Measurements from ENCODE around the gene ZNG1B. TPM values are rescaled to one million over a fixed set of nuclear protein-coding genes. Genes with fewer than 3 reads are reported as not detected.
"Not testable (repeated sequence)": the region's sequence is repeated elsewhere in the genome, so short reads cannot be mapped to it uniquely, and the experiment has no call there.

Gene ZNG1B
- total and polyA plus RNA-seq, 4 experiments from 2014 or later: 32.7 to 44.0 (median 43.2) TPM

- H3K27ac ChIP-seq (ENCODE audit: low read depth, low read length); H3K27me3 Mint-ChIP-seq; H3K9me3 Mint-ChIP-seq; CTCF ChIA-PET (ENCODE audit: partially characterized antibody); H3K4me1 Mint-ChIP-seq; H3K36me3 ChIP-seq (ENCODE audit: insufficient read depth, low read length); H3K27me3 ChIP-seq (ENCODE audit: insufficient read depth, low read length); POLR2A ChIA-PET (ENCODE audit: partially characterized antibody); intact Hi-C loops (cut with micrococcal nuclease); H3K27ac Mint-ChIP-seq; H3K9me3 ChIP-seq (ENCODE audit: control insufficient read depth in 1 of 2, low read length in 2 of 2); H3K4me1 ChIP-seq (ENCODE audit: insufficient read depth, low read length); H3K36me3 Mint-ChIP-seq: not testable (repeated sequence)
- peak; percentile 18 to 41 (median 26) for DNase-seq
- peak overlapping the region in 1 of 2 donors; percentile 31 for H3K4me3 ChIP-seq (ENCODE audit: low read length in 2 of 2)
- H3K4me3 Mint-ChIP-seq: peak overlapping the region; percentile 61 to 85 (median 72)
Observed at GRCh38 chr2:113541204-113541975, 103.9 kb downstream of the ZNG1B start.

- H3K9me3 Mint-ChIP-seq; H3K27me3 Mint-ChIP-seq; H3K36me3 Mint-ChIP-seq; intact Hi-C loops (cut with micrococcal nuclease); H3K27ac Mint-ChIP-seq; H3K4me3 ChIP-seq (ENCODE audit: low read length in 2 of 2); H3K27ac ChIP-seq (ENCODE audit: low read depth, low read length); H3K27me3 ChIP-seq (ENCODE audit: insufficient read depth, low read length); CTCF ChIA-PET (ENCODE audit: partially characterized antibody); H3K4me1 Mint-ChIP-seq; H3K4me1 ChIP-seq (ENCODE audit: insufficient read depth, low read length); H3K9me3 ChIP-seq (ENCODE audit: control insufficient read depth in 1 of 2, low read length in 2 of 2); H3K36me3 ChIP-seq (ENCODE audit: insufficient read depth, low read length); POLR2A ChIA-PET (ENCODE audit: partially characterized antibody): not testable (repeated sequence)
- peak overlapping the region in 7 of 8 donors; percentile 51 to 88 (median 80) for H3K4me3 Mint-ChIP-seq
- peak in 2 of 5 donors; percentile 0 to 7 for DNase-seq
Observed at GRCh38 chr2:113541976-113542485, 104.5 kb downstream of the ZNG1B start.

- H3K9me3 Mint-ChIP-seq; H3K4me1 ChIP-seq (ENCODE audit: insufficient read depth, low read length); H3K36me3 Mint-ChIP-seq; H3K27ac ChIP-seq (ENCODE audit: low read depth, low read length); H3K4me1 Mint-ChIP-seq; H3K36me3 ChIP-seq (ENCODE audit: insufficient read depth, low read length); H3K27me3 ChIP-seq (ENCODE audit: insufficient read depth, low read length); intact Hi-C loops (cut with micrococcal nuclease); H3K27me3 Mint-ChIP-seq; POLR2A ChIA-PET (ENCODE audit: partially characterized antibody); CTCF ChIA-PET (ENCODE audit: partially characterized antibody); H3K4me3 ChIP-seq (ENCODE audit: low read length in 2 of 2); H3K9me3 ChIP-seq (ENCODE audit: control insufficient read depth in 1 of 2, low read length in 2 of 2); DNase-seq: not testable (repeated sequence)
- H3K27ac Mint-ChIP-seq: peak overlapping the region in 1 of 7 donors; percentile 59
- peak overlapping the region; percentile 51 to 88 (median 80) for H3K4me3 Mint-ChIP-seq
Observed at GRCh38 chr2:113542529-113542928, 105.0 kb downstream of the ZNG1B start.

Other genes starting within 250 kb of the ZNG1B start
- 1 to 10 TPM; 1.7 to 2.3 TPM for gene PAX8, start 158.8 kb upstream of the ZNG1B start, total RNA-seq
- gene PAX8, start 158.8 kb upstream of the ZNG1B start, polyA plus RNA-seq: under 1 TPM; 0.19 to 0.80 TPM
- gene FOXD4L1, start 61.0 kb downstream of the ZNG1B start, total RNA-seq: under 1 TPM; 0.42 to 0.52 TPM
- gene FOXD4L1, start 61.0 kb downstream of the ZNG1B start, polyA plus RNA-seq: not detected
- 10 to 100 TPM; 46.5 to 47.3 TPM for gene RABL2A, start 189.6 kb downstream of the ZNG1B start, total RNA-seq
- gene RABL2A, start 189.6 kb downstream of the ZNG1B start, polyA plus RNA-seq: 10 to 100 TPM in 1 of 2 donors, 1 to 10 TPM in 1; 10.0 to 10.6 TPM